GM21717 (cell line): ENCODE results near the gene MPDZ.

Experiments used
- ATAC-seq: cut with Tn5 transposase; IDR thresholded peaks from one replicate; pipeline ENCODE4 v1.9.1; 2021; ENCODE audit warnings: mild to moderate bottlenecking, moderate library complexity; ENCODE audit not compliant: unreplicated experiment

The MPDZ gene

GRCh38 chr9:13186091-13186490 lies 93.4 kb downstream of the MPDZ start:
- ATAC-seq, result no peak

- no peak for ATAC-seq
Observed at GRCh38 chr9:13181652-13182051, 97.8 kb downstream of the MPDZ start.

- ATAC-seq, result no peak
Observed at GRCh38 chr9:13179257-13179656, 100.2 kb downstream of the MPDZ start.

- ATAC-seq, result no peak
Observed at GRCh38 chr9:13175732-13176131, 103.8 kb downstream of the MPDZ start.

- no peak for ATAC-seq
Observed at GRCh38 chr9:13174906-13175639, 104.4 kb downstream of the MPDZ start.

- no peak for ATAC-seq
Observed at GRCh38 chr9:13173553-13173952, 105.9 kb downstream of the MPDZ start.

GRCh38 chr9:13171261-13171660 lies 108.2 kb downstream of the MPDZ start:
- ATAC-seq, result no peak

- ATAC-seq, result no peak
Observed at GRCh38 chr9:13166996-13167395, 112.5 kb downstream of the MPDZ start.

GRCh38 chr9:13165956-13166355 lies 113.5 kb downstream of the MPDZ start:
- ATAC-seq, result no peak

- no peak for ATAC-seq
Observed at GRCh38 chr9:13165236-13165945, 114.1 kb downstream of the MPDZ start.

- ATAC-seq, result no peak
Observed at GRCh38 chr9:13163946-13164345, 115.5 kb downstream of the MPDZ start.

- no peak for ATAC-seq
Observed at GRCh38 chr9:13163287-13163686, 116.2 kb downstream of the MPDZ start.

GRCh38 chr9:13160051-13160450 lies 119.4 kb downstream of the MPDZ start:
- no peak for ATAC-seq

- ATAC-seq, result no peak
Observed at GRCh38 chr9:13158986-13159385, 120.5 kb downstream of the MPDZ start.

- ATAC-seq, result no peak
Observed at GRCh38 chr9:13151489-13151888, 128.0 kb downstream of the MPDZ start.

GRCh38 chr9:13149454-13149853 lies 130.0 kb downstream of the MPDZ start:
- ATAC-seq, result no peak

GRCh38 chr9:13146840-13147239 lies 132.7 kb downstream of the MPDZ start:
- no peak for ATAC-seq

GRCh38 chr9:13145340-13145739 lies 134.2 kb downstream of the MPDZ start:
- no peak for ATAC-seq

GRCh38 chr9:13144166-13144775 lies 135.2 kb downstream of the MPDZ start:
- ATAC-seq, result no peak

GRCh38 chr9:13143281-13143680 lies 136.2 kb downstream of the MPDZ start:
- ATAC-seq, result no peak

GRCh38 chr9:13142776-13143175 lies 136.7 kb downstream of the MPDZ start:
- ATAC-seq, result no peak

GRCh38 chr9:13141629-13142028 lies 137.9 kb downstream of the MPDZ start:
- no peak for ATAC-seq
